ENCODE measurements around the gene AKAP8.

- no peak for TF ChIP-seq EZH2 (IDR thresholded peaks at IDR 0.05; ENCODE audit: low read depth, unreplicated experiment)
- no peak for TF ChIP-seq CTCF (conservative IDR thresholded peaks at IDR 0.05; ENCODE audit: low read depth in 2 of 2)
- TF ChIP-seq POLR2AphosphoS5 (IDR thresholded peaks at IDR 0.05; ENCODE audit: low read depth), result no peak
- TF ChIP-seq, protein P1, sequence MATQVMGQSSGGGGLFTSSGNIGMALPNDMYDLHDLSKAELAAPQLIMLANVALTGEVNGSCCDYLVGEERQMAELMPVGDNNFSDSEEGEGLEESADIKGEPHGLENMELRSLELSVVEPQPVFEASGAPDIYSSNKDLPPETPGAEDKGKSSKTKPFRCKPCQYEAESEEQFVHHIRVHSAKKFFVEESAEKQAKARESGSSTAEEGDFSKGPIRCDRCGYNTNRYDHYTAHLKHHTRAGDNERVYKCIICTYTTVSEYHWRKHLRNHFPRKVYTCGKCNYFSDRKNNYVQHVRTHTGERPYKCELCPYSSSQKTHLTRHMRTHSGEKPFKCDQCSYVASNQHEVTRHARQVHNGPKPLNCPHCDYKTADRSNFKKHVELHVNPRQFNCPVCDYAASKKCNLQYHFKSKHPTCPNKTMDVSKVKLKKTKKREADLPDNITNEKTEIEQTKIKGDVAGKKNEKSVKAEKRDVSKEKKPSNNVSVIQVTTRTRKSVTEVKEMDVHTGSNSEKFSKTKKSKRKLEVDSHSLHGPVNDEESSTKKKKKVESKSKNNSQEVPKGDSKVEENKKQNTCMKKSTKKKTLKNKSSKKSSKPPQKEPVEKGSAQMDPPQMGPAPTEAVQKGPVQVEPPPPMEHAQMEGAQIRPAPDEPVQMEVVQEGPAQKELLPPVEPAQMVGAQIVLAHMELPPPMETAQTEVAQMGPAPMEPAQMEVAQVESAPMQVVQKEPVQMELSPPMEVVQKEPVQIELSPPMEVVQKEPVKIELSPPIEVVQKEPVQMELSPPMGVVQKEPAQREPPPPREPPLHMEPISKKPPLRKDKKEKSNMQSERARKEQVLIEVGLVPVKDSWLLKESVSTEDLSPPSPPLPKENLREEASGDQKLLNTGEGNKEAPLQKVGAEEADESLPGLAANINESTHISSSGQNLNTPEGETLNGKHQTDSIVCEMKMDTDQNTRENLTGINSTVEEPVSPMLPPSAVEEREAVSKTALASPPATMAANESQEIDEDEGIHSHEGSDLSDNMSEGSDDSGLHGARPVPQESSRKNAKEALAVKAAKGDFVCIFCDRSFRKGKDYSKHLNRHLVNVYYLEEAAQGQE (IDR thresholded peaks at IDR 0.05; ENCODE audit: unreplicated experiment), result no peak
- no peak for TF ChIP-seq CREB1 (CRISPR knock-in tag; IDR thresholded peaks at IDR 0.05; ENCODE audit: low read depth)
- no peak for TF ChIP-seq EZH2phosphoT487 (IDR thresholded peaks at IDR 0.05; ENCODE audit: unreplicated experiment)
Observed at GRCh38 chr19:15372891-15373301, 6.7 kb downstream of the AKAP8 start.

Measured in GM23338 (cell line).